Heart right ventricle (tissue), 16 donors: ENCODE results near the gene NUBPL. TPM values are rescaled to one million over a fixed set of nuclear protein-coding genes. Genes with fewer than 3 reads are reported as not detected.

ENCODE experiments used
- ATAC-seq, 8 donors: fragments of 200-7000 bp; cut with Tn5 transposase; one replicate each; pipeline ENCODE4 v1.9.1; 2020; ENCODE audit warnings: mild to moderate bottlenecking in 8 of 8, moderate library complexity in 8 of 8, moderate number of reproducible peaks in 1 of 8
- DNase-seq, 2 donors: peaks; one replicate each; pipeline ENCODE4 v3.0.0-alpha.2; 2020
- H3K27ac ChIP-seq, 10 donors: fragments of 200-600 bp; sonication (generic) in 2 of 10; one replicate each; pipeline versions ENCODE4 v1.5.0 to v1.8.0; 2020 to 2022; ENCODE audit warnings: mild to moderate bottlenecking in 3 of 10
- H3K27me3 ChIP-seq, 7 donors: fragments of 200-600 bp; one replicate each; pipeline ENCODE4 v1.8.0; 2021 to 2022; ENCODE audit warnings: mild to moderate bottlenecking in 2 of 7
- H3K36me3 ChIP-seq, 9 donors: fragments of 200-600 bp; sonication (generic) in 1 of 9; one replicate each; pipeline versions ENCODE4 v1.5.0 to v1.8.0; 2020 to 2022; ENCODE audit warnings: mild to moderate bottlenecking in 2 of 9
- H3K4me1 ChIP-seq, 9 donors: fragments of 200-600 bp; sonication (generic) in 1 of 9; one replicate each; pipeline versions ENCODE4 v1.5.0 to v1.8.0; 2020 to 2022; ENCODE audit warnings: mild to moderate bottlenecking in 4 of 9
- H3K4me3 ChIP-seq, 10 donors: fragments of 200-600 bp; sonication (generic) in 2 of 10; one replicate each; pipeline versions ENCODE4 v1.5.0 to v1.8.0; 2020 to 2022; ENCODE audit warnings: mild to moderate bottlenecking in 7 of 10, moderate library complexity in 2 of 10
- H3K9me3 ChIP-seq, 11 donors: fragments of 200-600 bp in 10 of 11; sonication (generic) in 2 of 11; one replicate each; pipeline versions ENCODE4 v1.5.0 to v1.8.0; 2013 to 2022; ENCODE audit warnings: mild to moderate bottlenecking in 2 of 11, control low read depth in 1 of 11, moderate library complexity in 1 of 11
- WGBS, 2 donors: extraction: QIAGEN DNeasy Blood & Tissue Kit; methylation state at CpG; one replicate each; pipeline ENCODE4 v1.1.7; 2013; ENCODE audit warnings: inconsistent platforms in 1 of 2; 5-methylcytosine and 5-hydroxymethylcytosine counted together
- intact Hi-C, 10 donors: fragments of 100-400 bp; cut with DNase I; formaldehyde crosslinking; loops; one replicate each; pipeline versions ENCODE4 v1.11.1 to v1.14.2; 2022
- polyA plus RNA-seq, 2 donors: library from polyadenylated mRNA; stranded (reverse); fragments of 200-250 nt; gene quantifications; one replicate each; pipeline ENCODE4 v1.2.3, GENCODE V29; 2013
- total RNA-seq, 10 donors: library from RNA; stranded (reverse); fragmentation: NEBNext Ultra II Directional in 3 of 10; extraction: Animal tissue kit (Norgen Biotek cat#: 25700) in 3 of 10; gene quantifications; one replicate each; pipeline versions ENCODE4 v1.2.1 to v1.2.4, GENCODE V29; 2021 to 2023
- TF ChIP-seq, protein P1 (sequence below), 9 donors: fragments of 200-600 bp; sonication (generic) in 2 of 9; IDR thresholded peaks; one replicate each; pipeline versions ENCODE4 v1.5.0 to v1.8.0; 2021 to 2022; ENCODE audit warnings: antibody characterized with exemption in 9 of 9, mild to moderate bottlenecking in 5 of 9, moderate library complexity in 1 of 9
- donor health status: Arrhythmogenic right ventricular cardiomyopathy.
- donor health status: ischemic (EF 13 %, LVEDD 7.1; RV severe dilation, severe dysfunction).
- donor health status: healthy with polysubstance abuse.
- donor health status: DM: no; HTN: yes; CAD: no.
- donor health status: DM: no; HTN: no; CAD: no.
- donor health status: ischemic (EF 25% LVEDD 6.9; RV normal size, moderate dysfunction).
- donor health status: ischemic (EF 25% LVEDD 5.7; RV mildly dilated, moderate dysfunction).
- donor health status: healthy.
- donor health status: DM: yes; HTN: yes; CAD: no.
- donor health status: Ischemic cardiomyopathy.
- donor health status: ischemic (EF 35%, LVEDD 5.7; RV mildly dilated, moderate dysfunction).
- donor health status: nonischemic (EF 11% LVEDD 7.7; RV severe dilation, severe dysfunction).
- donor health status: DM: yes; HTN: yes; CAD: no.
- donor health status: PGD.
- donor health status: ischemic (EF 29% LVEDD 5.4; RV normal size, mild dysfunction).
- donor health status: nonischemic (EF 23%, LVEDD 6.1; RV moderate dilation, normal function).

NUBPL gene
- total and polyA plus RNA-seq, 12 donors = 4.0 to 32.0 (median 24.1) TPM

GRCh38 chr14:31592122-31592521 is 30.9 kb downstream of the NUBPL start:
- no peak for ATAC-seq
- H3K4me1 ChIP-seq = peaks cover 0 to 16% (median 0%) of the 10 kb centered on the region in 9 donors
- H3K9me3 ChIP-seq = no peaks in the 10 kb centered on the region
- H3K36me3 ChIP-seq = no peaks in the 10 kb centered on the region
- no peak overlapping the region for H3K4me3 ChIP-seq
- DNase-seq = no peak
- TF ChIP-seq, protein P1, sequence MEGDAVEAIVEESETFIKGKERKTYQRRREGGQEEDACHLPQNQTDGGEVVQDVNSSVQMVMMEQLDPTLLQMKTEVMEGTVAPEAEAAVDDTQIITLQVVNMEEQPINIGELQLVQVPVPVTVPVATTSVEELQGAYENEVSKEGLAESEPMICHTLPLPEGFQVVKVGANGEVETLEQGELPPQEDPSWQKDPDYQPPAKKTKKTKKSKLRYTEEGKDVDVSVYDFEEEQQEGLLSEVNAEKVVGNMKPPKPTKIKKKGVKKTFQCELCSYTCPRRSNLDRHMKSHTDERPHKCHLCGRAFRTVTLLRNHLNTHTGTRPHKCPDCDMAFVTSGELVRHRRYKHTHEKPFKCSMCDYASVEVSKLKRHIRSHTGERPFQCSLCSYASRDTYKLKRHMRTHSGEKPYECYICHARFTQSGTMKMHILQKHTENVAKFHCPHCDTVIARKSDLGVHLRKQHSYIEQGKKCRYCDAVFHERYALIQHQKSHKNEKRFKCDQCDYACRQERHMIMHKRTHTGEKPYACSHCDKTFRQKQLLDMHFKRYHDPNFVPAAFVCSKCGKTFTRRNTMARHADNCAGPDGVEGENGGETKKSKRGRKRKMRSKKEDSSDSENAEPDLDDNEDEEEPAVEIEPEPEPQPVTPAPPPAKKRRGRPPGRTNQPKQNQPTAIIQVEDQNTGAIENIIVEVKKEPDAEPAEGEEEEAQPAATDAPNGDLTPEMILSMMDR (IDR thresholded peaks at IDR 0.05) = no peak
- no peak overlapping the region for H3K27ac ChIP-seq
- H3K27me3 ChIP-seq = no peaks in the 10 kb centered on the region
- intact Hi-C loops = no loop called here

DNA sequence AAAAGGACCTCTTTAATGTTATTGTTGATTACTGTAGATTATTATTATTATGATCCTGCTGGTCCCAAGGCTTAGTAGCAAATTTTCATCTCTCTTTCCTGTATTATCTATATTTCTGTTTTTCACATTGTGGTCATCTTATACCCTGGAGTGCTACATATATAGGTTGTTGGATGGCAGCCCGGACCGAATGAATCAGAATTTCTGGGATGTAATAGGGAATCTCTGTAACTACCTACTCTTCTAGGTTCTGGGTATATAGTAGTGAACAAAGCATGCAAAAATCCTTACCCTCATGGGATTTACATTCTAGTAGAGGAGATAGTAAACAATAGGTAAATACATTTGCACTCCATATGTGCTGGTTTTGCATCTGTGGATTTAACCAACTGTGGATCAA is 31.4 kb downstream of the NUBPL start:
- intact Hi-C loops = no loop called here
- TF ChIP-seq, protein P1 (IDR thresholded peaks at IDR 0.05) = no peak
- no peak for ATAC-seq

DNA sequence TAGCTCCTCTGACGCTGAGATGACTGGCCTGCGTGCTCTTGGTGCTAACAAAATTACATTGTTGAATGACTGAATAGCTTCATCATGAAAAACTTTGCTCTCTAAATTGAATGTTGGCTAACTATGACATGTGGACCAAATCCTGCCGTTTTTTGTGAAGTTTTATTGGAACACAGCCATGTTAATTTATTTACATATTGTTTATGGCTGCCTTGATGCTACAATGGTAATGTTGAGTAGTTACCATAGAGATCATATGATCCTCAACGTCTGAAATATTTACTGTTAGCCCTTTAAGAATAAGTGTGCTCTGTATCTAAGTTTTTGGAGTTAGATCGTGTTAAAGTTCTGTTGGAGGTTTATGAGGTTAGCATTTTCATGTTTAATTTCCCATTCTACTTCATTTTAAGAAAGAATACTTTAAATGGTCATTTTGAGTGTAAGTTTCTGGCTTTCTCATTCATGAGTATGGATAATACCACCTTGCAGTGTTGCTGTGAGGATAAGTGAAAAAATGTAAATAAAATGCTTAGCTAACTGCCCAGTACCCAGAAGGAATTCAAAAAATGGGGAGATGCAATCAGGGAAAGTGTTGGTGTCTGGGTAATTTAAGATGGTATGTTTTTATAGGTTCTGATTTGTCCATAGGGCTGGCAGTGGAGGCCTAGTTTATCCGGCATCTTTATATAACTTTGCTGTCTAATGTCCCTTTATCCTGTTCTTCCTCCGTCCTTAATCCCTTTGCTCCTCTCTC is 35.3 kb downstream of the NUBPL start:
- peaks cover 0 to 21% (median 4%) of the 10 kb centered on the region in 9 donors for H3K36me3 ChIP-seq
- TF ChIP-seq, protein P1 (IDR thresholded peaks at IDR 0.05) = no peak
- intact Hi-C loops = no loop called here
- H3K4me1 ChIP-seq = no peaks in the 10 kb centered on the region
- peaks cover 0 to 6% (median 0%) of the 10 kb centered on the region in 11 donors for H3K9me3 ChIP-seq
- WGBS, 2 donors = 80 to 85% methylated on average over 7 of the region's 7 CpGs
- no peaks in the 10 kb centered on the region for H3K27me3 ChIP-seq
- DNase-seq = no peak
- ATAC-seq = no peak
- H3K27ac ChIP-seq = no peak overlapping the region
- H3K4me3 ChIP-seq = no peak overlapping the region

More for the DNA sequence above, 31.4 kb downstream of the NUBPL start:
- Histone ChIP-seq H3K27me3 (no peaks in the 10 kb centered on the region), H3K9me3 (no peaks in the 10 kb centered on the region), H3K4me3 (no peak overlapping the region), H3K36me3 (no peaks in the 10 kb centered on the region), H3K27ac (no peak overlapping the region), H3K4me1 (peaks cover 0 to 16% (median 0%) of the 10 kb centered on the region in 9 donors)
- no peak for DNase-seq
- 93 to 94% methylated on average over 2 of the region's 2 CpGs for WGBS, 2 donors

GRCh38 chr14:31605702-31606101 is 44.5 kb downstream of the NUBPL start:
- Histone ChIP-seq H3K27ac (no peak overlapping the region), H3K4me3 (no peak overlapping the region), H3K27me3 (no peaks in the 10 kb centered on the region), H3K9me3 (peaks cover 0 to 7% (median 0%) of the 10 kb centered on the region in 11 donors), H3K4me1 (no peaks in the 10 kb centered on the region), H3K36me3 (peaks cover 0 to 8% (median 0%) of the 10 kb centered on the region in 9 donors)
- 83 to 96% methylated on average over 2 of the region's 2 CpGs for WGBS, 2 donors
- no peak for DNase-seq
- no peak for ATAC-seq
- TF ChIP-seq, protein P1 (IDR thresholded peaks at IDR 0.05) = no peak
- intact Hi-C loops = loop anchor here in 1 of 10 donors (10.0 kb wide), 1 partner anchor 49 kb away; no protein-coding TSS in a partner anchor
